IPS-20b (cell line): ENCODE data around the gene ARHGAP42.
"Not testable (repeated sequence)": the region's sequence is repeated elsewhere in the genome, so short reads cannot be mapped to it uniquely, and the experiment has no call there.

Experiments
- H3K27ac ChIP-seq: one replicate; pipeline ENCODE4 v1.5.1; 2013; ENCODE audit warnings: low read length
- H3K27me3 ChIP-seq: 2 replicates; pipeline ENCODE4 v1.6.1; 2013; ENCODE audit warnings: mild to moderate bottlenecking, low read length, inconsistent platforms; ENCODE audit not compliant: insufficient read depth
- H3K36me3 ChIP-seq: 2 replicates; pipeline ENCODE4 v1.6.1; 2013; ENCODE audit warnings: low read depth, mild to moderate bottlenecking, inconsistent platforms, low read length, moderate library complexity; ENCODE audit not compliant: insufficient read depth
- H3K4me1 ChIP-seq: 2 replicates; pipeline ENCODE4 v1.6.1; 2013; ENCODE audit warnings: mild to moderate bottlenecking, control low read depth, inconsistent platforms, low read length, moderate library complexity; ENCODE audit not compliant: insufficient read depth
- H3K4me3 ChIP-seq: 2 replicates; pipeline ENCODE4 v1.5.1; 2013; ENCODE audit warnings: mild to moderate bottlenecking, low read length, inconsistent platforms
- H3K9ac ChIP-seq: 2 replicates; pipeline ENCODE4 v1.6.1; 2013; ENCODE audit warnings: low read depth, mild to moderate bottlenecking, inconsistent platforms, low read length, moderate library complexity
- H3K9me3 ChIP-seq: 2 replicates; pipeline ENCODE4 v1.6.1; 2013; ENCODE audit warnings: mild to moderate bottlenecking, low read depth, low read length, inconsistent platforms; ENCODE audit not compliant: insufficient read depth

Gene ARHGAP42

DNA sequence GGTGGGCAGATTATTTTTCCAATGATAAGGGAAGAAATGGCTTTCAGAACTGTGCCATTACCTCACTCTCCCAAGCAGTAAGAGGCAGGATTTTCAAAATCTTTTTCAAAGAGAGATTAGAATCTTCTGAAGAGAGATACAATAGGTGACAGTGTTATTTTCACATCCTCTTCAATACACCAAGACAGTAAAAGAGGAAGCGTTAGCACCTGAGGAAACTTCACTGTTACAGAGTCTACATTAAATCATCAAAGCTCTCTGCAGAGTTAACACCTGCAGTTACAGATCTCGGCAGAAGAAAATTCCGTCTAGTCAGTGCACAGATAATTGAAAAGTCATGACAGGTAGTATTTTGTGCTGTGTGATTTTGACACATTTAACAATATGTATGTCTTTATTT is 297.6 kb downstream of the ARHGAP42 start:
- no peaks in the 10 kb centered on the region for H3K4me1 ChIP-seq
- no peak overlapping the region for H3K27ac ChIP-seq
- H3K9ac ChIP-seq: no peak overlapping the region
- H3K27me3 ChIP-seq: peaks cover 5% of the 10 kb centered on the region; the same call in 1 of the 2 replicates
- no peaks in the 10 kb centered on the region for H3K9me3 ChIP-seq
- H3K4me3 ChIP-seq: no peak overlapping the region
- H3K36me3 ChIP-seq: no peaks in the 10 kb centered on the region

DNA sequence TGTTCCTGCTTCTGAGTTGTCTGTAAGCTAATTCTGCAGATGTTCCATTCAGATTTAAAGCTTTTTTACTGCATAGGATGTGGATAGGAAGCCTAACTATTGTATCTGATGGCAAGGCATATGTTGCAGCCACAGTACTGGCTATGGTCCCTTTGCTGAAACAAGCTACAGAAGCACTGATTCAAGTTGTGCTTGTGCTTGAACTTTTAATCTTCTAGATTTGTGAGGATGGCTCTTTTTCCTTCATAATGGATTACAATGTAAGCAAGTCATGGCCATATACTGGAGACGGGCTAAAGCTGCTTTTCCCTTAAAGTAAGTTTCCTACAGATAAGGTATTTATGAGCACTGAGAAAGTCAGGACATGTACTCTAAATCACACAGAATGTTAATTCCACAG is 303.8 kb downstream of the ARHGAP42 start:
- Histone ChIP-seq H3K27me3 (no peaks in the 10 kb centered on the region), H3K4me3 (no peak overlapping the region), H3K27ac (no peak overlapping the region), H3K36me3 (no peaks in the 10 kb centered on the region), H3K4me1 (no peaks in the 10 kb centered on the region), H3K9ac (no peak overlapping the region), H3K9me3 (no peaks in the 10 kb centered on the region)

DNA sequence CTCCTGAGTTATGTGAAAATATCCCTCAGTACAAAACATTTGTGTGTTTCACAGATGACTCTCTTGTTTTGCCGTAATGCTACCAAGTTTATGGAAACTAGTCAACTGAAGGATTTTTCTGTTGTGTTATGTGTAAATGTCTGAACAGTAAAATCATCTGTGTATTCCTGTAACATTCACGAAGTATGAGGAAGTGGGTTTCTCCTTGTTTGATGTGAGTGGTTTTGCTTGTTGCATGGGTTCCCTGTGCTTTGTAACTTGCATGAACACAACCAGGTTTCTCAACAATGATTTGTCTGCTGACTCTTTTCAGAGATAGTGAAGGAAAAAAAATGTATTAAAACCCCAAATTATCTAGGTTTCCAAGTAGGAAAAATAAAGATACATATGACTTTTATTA is 304.5 kb downstream of the ARHGAP42 start:
- no peak overlapping the region for H3K9ac ChIP-seq

DNA sequence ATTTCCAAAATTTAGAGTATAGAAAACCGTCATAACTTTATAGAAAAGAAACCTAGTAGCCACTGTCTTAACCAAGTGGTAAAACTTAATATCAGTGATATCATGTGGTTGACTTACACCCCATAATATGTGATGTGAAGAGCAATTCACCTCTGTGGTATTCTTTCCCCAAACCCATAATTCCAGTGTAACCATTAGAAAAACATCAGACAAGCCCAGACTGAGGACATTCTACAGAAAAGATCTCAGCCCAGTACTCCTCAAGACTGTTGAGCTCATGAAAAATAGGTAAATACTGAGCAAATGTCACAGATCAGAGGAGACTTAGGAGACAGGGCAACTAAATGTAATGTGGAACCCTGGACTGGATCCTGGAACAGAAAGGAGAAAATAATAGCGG is 307.9 kb downstream of the ARHGAP42 start:
- Histone ChIP-seq H3K9ac (no peak overlapping the region), H3K36me3 (no peaks in the 10 kb centered on the region), H3K4me3 (no peak overlapping the region), H3K9me3 (no peaks in the 10 kb centered on the region), H3K4me1 (no peaks in the 10 kb centered on the region), H3K27me3 (no peaks in the 10 kb centered on the region), H3K27ac (no peak overlapping the region)

More for the DNA sequence above, 304.5 kb downstream of the ARHGAP42 start:
- Histone ChIP-seq H3K27me3 (no peaks in the 10 kb centered on the region), H3K9me3 (no peaks in the 10 kb centered on the region), H3K27ac (no peak overlapping the region), H3K4me3 (no peak overlapping the region), H3K4me1 (no peaks in the 10 kb centered on the region), H3K36me3 (no peaks in the 10 kb centered on the region)

DNA sequence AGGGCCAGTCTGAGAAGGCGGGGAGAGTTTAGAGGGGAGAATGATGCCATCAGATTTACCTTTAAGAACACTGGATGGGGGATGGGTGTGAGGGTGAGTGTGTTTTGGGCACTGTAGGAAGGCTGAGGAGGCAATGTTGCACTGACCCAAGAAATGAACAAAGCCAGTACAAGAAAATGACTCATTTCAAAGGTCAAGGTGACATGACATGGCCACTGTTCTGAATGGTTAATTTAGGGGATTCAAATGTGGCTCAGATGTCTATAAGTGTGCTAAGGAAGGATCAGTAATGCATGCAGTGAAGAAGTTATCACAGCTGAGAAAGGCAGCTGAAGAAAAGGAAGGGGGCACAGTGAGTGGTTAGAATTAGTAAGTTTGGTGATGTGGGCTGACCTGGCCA is 312.7 kb downstream of the ARHGAP42 start:
- Histone ChIP-seq H3K27ac (no peak overlapping the region), H3K9ac (no peak overlapping the region), H3K9me3 (no peaks in the 10 kb centered on the region), H3K36me3 (no peaks in the 10 kb centered on the region), H3K4me3 (no peak overlapping the region), H3K4me1 (no peaks in the 10 kb centered on the region), H3K27me3 (no peaks in the 10 kb centered on the region)

DNA sequence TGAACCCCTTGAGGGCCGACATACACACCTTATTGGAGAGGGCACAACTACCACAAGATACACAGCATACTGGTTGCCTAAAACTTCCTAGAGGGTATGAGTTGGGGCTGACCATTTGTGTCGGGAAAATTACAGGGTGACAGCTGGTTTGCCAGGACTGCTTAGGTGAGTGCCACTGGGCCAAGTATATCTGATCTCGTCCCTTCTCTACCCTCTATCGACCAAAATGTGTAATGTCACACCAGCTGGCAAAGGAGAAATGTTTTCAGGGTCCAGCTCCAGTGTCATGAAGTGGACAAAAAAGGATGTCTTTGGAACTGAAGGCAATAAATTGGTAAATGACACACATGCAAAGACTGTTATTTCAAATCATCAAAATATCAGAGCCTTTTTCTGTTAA is 316.4 kb downstream of the ARHGAP42 start:
- H3K27ac ChIP-seq: no peak overlapping the region
- H3K9me3 ChIP-seq: no peaks in the 10 kb centered on the region
- H3K27me3 ChIP-seq: no peaks in the 10 kb centered on the region
- no peak overlapping the region for H3K4me3 ChIP-seq
- no peaks in the 10 kb centered on the region for H3K36me3 ChIP-seq
- H3K4me1 ChIP-seq: no peaks in the 10 kb centered on the region
- H3K9ac ChIP-seq: no peak overlapping the region

DNA sequence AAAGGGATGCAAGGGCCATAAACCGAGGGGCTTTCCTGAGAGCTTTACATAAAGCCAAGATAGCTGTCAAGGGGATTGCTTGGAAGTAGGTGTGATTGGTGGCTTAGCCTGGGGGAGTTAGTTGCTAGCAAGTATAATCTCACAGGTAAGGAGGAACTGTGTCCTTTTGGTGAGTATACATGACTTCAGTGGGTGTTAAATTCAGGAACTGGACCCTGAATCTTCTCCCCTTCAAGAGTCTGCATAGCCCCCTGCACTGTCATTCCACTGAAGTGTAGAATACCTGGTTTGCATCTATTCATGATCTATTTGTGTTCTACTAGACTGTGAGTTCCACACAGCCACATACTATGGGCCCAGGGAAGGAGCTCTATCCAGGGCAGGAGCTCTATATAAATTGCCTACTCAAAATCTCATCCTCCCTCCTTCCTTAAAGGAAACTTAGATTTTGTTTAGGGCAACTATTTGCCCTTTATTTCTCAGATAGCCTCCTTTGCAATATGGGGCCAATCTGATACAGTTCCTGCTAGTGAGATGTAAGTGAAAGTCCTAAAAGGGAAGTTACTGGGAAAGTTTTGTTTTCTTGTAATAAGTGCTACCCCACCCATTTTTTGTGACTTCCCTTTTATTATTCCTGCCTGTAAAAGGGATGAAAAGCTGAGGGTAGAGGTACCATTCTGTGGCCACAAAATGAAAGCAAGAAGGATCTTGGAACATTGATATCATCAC is 322.0 kb downstream of the ARHGAP42 start:
- Histone ChIP-seq H3K9ac (no peak overlapping the region), H3K4me3 (no peak overlapping the region), H3K36me3 (no peaks in the 10 kb centered on the region), H3K9me3 (no peaks in the 10 kb centered on the region), H3K27ac (no peak overlapping the region), H3K27me3 (no peaks in the 10 kb centered on the region), H3K4me1 (no peaks in the 10 kb centered on the region)

DNA sequence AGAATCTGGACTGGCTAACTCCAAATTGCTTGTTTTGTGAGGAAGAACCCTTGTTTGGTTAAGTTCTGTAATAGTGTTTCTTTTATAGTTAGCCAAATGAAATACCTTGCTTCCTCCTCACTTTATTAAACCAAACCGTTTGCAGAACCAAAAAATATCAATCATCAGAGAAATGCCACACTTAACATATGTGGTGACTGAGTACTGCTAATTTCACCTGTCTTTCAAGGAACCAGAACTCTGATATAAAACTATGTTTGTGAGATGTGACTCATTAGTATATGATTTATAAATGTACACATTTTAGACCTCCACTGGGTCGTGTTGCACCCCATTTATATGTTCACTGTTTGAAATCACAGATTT is 322.6 kb downstream of the ARHGAP42 start:
- Histone ChIP-seq H3K27ac (no peak overlapping the region), H3K36me3 (no peaks in the 10 kb centered on the region), H3K9me3 (no peaks in the 10 kb centered on the region), H3K4me1 (no peaks in the 10 kb centered on the region), H3K27me3 (no peaks in the 10 kb centered on the region), H3K9ac (no peak overlapping the region), H3K4me3 (no peak overlapping the region)

DNA sequence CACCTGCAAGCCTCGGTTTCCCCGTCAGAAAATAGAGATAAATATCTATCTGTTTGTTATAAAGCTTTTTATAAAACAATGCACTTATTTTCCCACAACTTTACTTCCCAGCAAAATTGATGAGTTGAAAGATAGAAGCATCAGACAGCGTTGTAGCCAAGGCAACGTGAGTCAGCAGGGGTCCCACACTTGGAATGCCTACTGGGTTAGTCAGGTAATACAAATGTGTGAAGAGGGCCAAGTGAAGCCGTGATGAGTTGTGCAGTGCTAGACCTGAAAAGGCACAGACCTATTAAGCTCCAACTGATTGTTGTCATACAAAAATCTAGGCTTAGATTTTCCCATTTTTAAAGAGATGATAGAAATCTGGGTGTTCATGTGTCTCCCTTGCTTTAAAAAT is 323.8 kb downstream of the ARHGAP42 start:
- Histone ChIP-seq H3K9ac (no peak overlapping the region), H3K27ac (no peak overlapping the region), H3K4me3 (no peak overlapping the region), H3K4me1 (no peaks in the 10 kb centered on the region), H3K27me3 (no peaks in the 10 kb centered on the region), H3K36me3 (no peaks in the 10 kb centered on the region), H3K9me3 (no peaks in the 10 kb centered on the region)

DNA sequence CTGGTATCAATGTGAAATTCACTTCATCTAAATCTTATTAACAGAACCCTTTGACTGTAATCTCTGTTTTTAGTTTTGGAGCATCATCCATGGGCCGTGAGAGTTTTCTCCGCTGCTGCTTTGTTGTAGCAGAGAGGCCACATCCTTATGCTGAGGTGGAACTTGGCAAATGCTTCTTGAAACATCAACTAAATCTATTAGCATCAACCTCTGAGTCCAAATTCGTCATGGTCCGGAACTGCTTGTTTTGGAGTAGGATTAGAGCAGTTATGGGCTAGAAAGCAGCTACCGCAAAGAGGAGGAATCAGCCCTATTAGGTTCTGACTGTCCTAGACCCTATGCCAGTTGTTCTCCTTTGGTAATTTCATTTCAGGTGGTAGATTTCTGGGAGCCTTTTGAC is 324.8 kb downstream of the ARHGAP42 start:
- H3K4me1 ChIP-seq: no peaks in the 10 kb centered on the region
- no peak overlapping the region for H3K9ac ChIP-seq
- H3K27me3 ChIP-seq: no peaks in the 10 kb centered on the region
- H3K9me3 ChIP-seq: no peaks in the 10 kb centered on the region
- no peak overlapping the region for H3K4me3 ChIP-seq
- H3K27ac ChIP-seq: no peak overlapping the region
- no peaks in the 10 kb centered on the region for H3K36me3 ChIP-seq

DNA sequence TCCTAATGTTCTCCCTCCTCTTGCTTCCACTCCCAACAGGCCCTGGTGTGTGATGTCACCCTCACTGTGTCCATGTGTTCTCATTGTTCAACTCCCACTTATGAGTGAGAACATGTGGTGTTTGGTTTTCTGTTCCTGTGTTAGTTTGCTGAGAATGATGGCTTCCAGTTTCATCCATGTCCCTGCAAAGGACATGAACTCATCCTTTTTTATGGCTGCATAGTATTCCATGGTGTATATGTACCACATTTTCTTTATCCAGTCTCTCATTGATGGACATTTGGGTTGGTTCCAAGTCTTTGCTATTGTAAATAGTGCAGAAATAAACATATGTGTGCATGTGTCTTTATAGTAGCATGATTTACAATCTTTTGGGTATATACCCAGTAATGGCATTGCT is 326.6 kb downstream of the ARHGAP42 start:
- H3K27me3 ChIP-seq, H3K4me1 ChIP-seq, H3K36me3 ChIP-seq, H3K4me3 ChIP-seq, H3K9ac ChIP-seq, H3K9me3 ChIP-seq, H3K27ac ChIP-seq: not testable (repeated sequence)

DNA sequence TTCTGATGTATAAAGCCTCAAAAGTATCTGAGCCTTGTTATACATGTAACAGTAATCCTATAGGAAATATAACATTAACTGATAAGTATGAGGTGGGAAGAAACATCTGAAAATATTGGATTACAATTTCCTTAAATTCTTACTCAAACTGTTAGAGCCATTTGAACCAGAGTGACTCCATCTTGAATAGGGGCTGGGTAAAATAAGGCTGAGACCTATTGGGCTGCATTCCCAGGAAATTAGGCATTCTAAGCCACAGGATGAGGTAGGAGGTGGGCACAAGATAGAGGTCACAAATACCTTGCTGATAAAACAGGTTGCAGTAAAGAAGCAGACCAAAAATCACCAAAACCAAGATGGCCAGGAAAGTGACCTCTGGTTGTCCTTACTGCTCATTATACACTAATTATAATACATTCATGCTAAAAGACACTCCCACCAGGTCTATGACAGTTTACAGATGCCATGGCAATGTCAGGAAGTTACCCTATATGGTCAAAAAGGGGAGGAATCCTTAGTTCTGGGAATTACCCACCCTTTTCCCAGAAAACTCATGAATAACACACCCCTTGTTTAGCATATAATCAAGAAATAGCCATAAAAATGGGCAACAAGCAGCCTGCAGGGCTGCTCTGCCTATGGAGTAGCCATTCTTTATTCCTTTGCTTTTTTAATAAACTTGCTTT is 327.7 kb downstream of the ARHGAP42 start:
- H3K27me3 ChIP-seq: no peaks in the 10 kb centered on the region
- no peaks in the 10 kb centered on the region for H3K9me3 ChIP-seq
- no peaks in the 10 kb centered on the region for H3K36me3 ChIP-seq
- H3K4me1 ChIP-seq: no peaks in the 10 kb centered on the region
- no peak overlapping the region for H3K27ac ChIP-seq
- no peak overlapping the region for H3K4me3 ChIP-seq
- no peak overlapping the region for H3K9ac ChIP-seq
